GM18861 (cell line): Measurements from ENCODE around the gene CD248.

Experiments used
- ATAC-seq: cut with Tn5 transposase; IDR thresholded peaks from one replicate; pipeline ENCODE4 v1.9.1; 2021; ENCODE audit not compliant: unreplicated experiment

Gene CD248

DNA sequence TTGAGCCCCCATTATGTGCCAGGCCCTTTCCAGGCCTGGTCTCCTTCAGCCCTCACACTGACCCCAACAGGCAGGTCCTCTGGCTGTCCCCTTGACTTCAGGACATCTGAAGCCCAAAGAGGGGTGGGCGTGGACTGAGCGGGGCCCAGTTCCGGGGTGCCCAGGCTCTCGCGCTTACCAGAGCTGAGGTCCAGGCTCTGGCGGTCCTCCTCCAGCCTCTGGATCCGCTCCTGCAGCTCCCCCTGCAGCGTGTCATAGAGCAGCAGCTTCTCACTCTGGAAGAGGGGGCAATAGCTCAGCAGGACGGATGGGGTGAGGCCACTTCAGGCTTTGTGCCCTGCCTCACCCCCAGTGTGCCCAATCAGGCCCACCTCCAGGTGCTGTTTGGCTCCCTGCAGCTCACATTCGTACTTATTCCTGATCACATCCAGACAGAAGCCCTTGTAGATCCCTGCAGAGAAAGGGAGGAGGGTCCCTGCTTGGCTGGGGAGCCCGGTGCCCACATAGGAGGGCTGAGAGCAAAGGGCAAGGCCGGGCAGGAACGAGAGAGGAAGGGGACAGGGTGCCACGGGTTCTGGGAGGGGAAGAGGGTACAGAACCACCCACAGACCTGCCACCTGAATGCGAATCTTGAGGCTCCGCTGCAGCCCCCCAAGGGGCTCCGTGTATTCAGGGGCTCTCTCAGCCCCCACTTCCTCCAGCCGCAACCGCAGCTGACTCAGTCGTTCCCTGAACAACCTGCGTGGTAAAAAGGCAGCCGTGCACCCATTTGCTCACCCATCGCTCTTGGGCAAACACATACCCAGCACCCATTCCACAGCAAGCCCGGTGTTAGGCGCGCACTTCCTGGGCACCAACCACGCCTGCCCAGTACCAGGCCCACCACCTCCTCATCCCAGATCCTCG is 24.0 kb upstream of the CD248 start:
- no peak for ATAC-seq

DNA sequence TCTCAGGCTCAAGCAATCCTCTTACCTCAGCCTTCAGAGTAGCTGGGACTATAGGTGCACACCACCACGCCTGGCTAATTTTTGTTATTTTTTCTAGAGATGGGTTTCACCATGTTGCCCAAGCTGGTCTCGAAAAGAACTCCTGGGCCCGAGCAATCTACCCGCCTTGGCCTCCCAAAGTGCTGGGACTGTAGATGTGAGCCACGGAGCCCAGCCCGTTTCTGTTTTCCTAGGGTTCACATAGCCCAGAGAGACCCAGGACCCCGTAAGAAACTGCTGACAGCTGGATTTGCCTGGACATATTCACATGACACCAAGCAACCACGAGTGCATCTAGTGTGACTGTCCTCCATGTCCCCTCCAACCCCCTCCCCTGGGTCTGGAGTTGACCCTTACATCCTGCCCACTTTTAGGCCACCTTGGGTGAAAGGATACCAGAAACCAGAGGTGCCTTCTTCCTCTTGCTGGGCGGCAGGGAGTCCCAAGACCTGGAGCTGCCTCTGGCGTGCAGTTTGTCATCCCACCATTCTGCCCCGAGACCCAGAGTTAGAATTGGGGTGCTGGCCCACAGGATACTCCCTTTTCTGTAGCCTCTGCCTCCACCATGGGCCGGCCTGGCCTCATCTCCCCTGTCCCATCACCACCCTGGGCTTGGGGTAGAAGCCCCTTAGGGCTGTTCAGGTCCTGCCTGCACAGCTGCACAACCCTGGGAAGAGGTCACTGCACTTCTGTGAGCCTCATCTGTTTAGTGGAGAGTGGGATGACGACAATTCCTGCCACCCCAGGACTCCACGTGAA is 23.0 kb upstream of the CD248 start:
- no peak for ATAC-seq

DNA sequence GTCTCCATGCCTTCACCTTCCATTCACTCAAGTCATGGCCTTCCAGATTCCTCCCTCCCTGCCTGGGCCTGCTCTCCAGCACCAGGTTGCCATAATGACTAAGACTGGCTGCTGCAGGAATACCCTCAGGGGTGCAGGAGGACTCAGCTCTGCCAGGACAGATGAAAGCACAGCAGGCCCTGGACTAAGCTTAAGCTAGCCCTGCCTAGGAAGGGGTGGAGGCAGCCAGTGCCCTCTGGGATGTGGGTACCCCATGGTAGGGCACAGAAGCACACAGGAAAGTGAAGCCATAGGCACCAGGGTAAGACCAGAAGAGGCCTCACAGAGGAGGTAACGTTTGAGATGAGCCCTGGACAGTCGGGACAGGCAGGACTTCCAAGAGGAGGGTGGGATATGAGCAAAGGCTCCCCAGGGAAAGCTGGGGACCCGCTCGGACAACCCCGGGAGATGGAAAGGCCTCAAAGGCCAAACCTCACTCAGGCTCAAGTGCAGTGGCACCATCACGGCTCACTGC is 22.4 kb upstream of the CD248 start:
- ATAC-seq: no peak

DNA sequence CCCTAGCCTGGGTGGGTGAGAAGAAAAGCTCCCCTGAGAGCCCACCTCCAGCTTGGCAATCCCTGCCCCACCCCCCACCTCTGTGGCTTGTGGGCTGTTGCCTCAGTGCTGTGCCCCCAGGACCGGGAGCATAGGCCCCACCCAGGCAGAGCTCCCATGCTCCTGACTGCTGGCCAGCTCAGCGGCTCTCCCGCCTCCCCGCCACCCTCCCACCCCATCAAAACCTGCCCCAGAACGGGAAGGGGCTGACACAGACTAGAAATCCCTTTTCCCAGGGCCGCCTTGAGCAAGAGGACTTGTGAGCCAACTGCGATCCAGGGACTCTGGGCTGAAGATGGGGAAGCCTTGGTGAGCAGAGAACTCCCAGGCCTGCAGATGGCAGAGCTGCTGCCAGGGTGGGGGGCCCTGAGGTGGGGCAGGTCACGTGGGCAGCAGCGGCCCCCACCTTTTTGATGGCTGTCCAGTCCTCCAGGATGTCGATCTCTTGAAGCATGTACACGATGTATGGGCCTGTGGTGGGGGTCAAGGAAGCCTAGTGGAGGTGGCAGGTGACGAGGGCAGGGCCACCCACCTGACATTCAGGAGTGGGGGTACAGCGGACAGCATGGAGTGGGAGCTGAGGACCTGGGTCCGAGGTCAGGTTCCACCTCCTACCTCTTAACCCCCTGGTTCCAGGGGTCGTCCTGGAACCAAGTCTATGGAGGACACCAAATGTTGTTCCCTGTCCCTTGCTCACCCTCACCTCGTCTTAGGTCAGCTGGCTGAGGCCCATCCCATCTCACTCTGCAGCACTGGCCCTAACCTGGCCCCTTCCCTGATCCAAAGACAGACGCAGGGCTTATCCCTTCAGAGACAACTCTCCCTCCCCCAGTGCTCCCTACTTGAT is 21.7 kb upstream of the CD248 start:
- ATAC-seq: no peak

DNA sequence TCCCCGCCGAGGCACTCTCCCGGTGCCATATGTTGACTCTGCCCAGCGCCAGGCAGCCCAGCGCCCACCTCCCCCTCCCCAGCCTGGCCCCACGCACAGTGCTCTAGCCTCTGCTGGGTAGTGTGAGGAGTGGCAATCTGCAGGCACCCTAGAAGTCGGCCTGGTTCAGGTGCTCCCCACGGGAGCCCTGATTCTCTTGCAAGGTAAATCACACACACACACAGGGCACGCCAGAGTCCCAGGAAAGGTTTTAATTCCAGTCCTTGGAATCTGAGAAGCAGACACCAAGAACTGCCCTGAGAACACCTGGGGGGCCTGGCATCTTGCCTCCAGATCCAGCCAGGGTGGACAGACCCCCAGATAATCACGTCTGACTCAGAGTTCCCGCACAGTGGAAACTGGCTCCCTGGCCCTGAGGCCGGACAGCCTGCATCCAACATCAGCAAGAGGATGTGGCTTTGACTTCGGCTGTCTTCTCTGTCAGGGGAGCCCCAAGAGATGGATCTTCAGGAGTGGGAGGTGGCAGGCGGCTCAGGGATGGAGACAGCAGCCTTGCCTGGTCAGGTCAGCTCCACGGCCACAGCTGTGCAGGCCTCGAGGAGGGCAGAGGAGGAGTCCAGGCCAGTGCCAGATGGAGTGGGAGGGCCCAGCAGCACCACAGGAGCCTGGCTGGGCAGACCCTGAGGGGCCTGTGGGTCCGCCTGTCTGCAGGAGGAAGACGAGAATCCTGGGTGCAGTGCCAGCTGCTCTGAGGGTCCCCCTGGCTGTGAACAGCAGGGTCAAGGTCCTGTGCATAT is 20.5 kb upstream of the CD248 start:
- no peak for ATAC-seq

DNA sequence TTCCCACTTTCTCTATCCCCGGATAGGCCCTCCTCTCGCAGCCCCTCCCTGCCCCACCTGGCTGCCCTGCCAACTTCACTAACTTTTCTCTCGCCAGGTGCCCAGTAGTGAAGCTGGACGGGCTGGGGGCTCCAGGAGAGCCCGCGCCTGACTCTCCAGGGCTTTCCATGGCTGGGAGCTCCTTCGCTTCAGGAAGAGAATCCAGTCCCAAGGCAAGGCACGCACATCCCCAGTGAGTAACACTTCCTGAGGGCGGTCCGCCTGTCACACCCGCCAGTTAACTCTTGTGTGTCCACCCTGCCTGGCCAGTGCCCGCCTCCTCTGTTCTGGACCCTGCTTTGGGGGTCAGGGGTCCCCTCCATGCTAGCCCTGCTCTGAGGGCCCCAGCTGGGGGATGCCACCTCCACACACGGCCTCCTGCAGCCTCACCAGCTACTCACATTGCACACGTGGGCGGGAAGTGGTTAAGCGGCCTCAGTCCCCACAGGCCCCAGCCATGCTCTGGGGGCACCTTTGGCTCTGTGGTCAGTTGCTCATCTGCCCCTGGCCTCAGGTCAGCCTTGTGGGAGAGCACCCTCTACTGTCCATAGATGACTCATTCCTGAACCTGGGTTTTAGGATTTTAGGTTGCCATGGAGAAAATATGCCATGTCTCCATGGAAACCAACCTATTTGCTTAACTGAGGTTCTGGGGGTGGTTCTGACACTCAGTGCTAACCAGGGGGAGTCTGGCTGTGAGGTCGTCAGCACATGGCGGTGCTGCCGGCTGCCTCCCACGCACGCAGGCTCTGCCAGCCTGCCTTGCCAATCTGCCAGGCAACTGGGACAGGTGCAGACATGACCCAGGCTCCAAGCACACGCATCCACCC is 19.6 kb upstream of the CD248 start, which contains the start of gene RIN1:
Gene RIN1 (minus strand): TSS at position 201 of the 869 bp plus-strand sequence. CDS start 32 bp downstream, at position 169.
- peak; percentile 61 for ATAC-seq

DNA sequence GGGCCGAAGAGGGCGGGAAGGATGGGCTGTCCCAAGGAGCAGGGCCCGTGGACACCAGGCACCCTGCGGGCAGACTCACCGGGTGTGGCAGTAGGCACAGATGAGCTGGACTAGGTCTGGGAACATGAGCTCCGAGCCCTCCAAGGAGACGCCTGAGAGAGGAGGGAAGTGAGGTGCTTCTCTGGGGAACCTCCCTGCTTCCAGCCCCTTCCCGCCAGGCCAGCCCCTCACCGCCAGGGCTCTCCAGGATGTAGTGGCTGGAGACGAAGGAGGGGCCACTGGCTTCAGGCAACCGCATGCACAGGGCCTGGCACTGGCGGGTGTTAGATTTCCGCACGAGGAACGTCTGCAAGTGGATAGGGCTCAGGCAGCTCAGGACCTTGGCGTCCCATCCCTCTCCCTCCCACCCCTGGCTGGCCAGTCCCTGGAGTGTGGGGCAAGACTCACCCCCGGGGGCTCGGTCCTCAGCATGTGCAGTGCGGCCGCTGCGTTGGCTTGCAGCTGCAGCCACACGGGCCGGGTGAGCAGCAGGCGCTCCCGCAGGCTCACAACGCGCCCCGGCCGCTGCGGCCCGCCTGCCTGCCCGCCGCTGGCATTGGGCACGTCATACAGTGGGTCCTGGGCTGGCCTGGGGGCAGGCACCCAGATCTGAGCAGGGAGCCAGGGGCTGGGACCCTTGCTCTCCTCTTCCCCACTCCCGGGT is 18.8 kb upstream of the CD248 start:
- no peak for ATAC-seq

DNA sequence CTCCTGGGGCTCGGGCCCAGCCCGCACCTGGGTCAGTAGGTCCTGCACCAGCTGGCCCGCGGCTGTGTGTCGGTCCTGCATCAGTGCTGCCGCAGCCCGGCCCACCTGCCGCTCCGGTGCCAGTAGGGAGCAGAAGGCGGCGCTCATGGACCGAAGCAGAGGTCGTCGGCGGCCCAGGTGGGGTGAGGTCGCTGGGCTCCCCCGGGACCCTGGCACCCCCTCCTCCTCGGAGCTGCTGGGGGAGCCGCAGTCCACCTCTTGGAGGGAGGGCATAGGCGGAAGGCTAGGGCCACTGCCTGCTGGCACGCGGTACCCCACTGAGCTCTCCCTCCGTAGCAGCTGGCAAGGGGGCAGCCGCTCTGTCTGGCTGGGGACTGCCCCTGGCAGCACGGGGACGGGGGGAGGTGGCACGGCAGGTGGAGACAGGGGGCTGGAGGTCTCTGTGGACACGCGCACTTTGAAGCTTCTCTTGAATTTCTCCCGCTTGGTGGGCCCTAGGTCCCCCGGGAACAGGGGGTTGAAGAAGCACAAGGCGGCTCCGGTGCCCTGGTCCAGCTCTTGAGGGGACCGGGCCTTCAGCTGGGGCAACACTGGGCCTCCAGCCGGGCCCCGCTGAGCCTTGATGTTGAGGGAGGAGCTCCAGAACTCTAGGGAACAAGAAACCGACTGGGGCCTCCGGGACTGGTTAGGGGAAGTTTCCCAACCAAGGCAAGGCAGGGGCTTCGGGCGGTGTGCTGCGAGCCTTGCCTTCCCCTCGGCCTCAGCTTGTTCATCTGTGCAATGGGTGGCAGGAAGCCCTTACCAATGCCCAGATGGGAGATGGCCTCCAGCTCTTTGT is 18.0 kb upstream of the CD248 start:
- ATAC-seq: no peak

DNA sequence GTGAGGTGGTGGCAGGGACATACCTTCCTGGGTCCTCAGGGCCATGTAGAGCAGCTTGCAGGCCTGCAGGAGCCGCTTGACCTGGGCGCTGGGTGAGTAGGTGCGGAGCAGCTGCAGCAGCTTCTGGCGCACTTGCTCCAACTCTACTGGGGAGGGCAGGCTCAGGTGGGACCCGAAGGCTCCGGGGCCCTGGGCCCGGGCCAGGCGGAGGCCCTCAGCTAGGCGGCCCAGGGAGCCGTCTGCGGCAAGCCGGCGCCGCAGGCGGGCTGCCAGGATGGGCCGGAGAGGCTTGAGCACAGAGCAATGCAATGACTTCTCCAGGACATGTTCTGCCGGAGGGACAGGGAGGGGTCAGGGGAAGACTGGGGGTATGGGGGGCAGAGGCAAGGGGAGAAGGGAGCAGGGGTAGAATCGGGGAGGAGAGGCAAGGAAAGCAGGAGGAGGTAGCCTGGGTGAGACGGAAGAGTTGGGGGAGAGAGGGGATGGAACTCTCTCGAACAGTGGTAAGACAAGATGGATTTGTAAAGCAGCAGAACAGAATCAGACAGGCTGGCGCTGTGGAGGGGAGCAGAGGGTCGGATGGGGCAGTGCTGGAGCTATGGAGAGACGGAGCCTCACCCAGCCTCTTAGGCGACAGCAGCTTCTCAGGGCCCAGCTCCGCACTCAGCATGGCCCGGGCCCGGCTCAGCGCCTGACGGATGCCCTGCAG is 17.2 kb upstream of the CD248 start:
- no peak for ATAC-seq

DNA sequence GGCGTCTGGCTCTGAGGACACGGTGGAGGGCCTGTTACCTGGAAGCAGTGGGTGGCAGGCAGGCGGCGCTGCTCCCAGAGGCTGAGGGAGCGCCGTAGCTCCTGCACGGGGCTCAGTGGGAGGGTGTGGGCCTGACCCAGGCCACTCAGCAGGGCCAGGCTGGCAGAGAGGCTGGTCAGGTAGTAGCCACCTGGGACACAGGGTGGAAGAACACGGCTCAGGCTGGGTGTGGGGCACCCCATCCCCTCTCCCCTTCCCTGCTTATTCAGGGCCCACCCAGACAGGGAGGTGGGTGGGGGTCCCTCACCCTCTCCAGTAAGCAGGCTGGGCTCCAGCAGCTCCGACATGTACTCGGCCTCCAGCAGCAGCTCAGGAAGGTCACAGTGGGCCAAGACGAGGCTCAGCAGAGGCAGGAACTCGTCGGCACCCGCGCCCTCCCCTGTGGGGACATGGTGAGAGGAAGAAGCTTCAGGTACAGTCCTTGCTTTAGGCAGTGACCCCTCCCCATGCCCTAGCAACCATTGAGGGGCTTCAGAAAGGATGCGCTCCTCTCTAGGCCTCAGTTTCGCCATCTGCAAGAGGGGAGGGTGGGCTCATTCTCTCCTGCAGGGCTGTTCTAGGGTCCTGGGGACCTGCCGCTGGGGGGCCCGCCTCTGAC is 16.5 kb upstream of the CD248 start:
- no peak for ATAC-seq

DNA sequence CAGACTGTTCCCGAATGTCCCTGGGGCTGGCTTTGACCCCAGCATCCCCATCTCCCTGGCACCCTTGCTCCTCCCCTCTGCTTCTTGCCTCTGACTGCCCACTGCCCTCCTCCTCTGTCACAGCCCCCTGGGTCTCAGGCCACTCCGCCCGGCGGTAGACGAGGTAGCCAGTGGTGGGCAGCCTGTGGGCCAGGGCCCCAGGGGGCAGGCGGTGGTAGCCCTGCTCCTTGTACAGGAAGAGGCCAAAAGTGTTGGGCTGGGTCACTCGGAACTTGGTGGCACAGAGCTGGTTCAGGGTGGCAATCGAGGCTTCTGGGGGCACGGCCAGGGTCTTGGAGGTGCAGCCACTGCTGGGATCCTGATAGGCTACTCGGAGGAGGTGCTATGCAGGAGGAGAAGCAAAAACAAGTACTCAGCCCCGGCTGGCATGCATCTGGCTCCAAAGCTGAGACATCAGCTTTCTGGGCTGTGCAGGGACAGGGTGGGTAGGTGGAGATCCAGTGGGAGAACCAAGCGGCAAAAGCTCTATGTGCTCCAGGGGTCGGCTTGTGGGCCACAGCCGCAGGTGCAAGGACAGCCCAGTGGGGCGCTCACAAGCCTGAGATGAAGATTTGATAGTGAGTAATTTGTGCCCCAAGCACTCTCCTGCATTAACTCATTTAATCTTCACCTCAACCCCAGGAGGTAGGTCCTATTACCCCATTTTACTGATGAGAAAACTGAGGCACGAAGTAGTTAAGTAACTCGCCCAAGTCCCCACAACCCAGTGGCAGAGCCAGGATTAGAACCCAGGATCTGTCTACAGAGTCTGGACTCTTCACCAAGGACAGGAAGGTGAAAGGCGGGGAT is 15.8 kb upstream of the CD248 start:
- ATAC-seq: no peak

DNA sequence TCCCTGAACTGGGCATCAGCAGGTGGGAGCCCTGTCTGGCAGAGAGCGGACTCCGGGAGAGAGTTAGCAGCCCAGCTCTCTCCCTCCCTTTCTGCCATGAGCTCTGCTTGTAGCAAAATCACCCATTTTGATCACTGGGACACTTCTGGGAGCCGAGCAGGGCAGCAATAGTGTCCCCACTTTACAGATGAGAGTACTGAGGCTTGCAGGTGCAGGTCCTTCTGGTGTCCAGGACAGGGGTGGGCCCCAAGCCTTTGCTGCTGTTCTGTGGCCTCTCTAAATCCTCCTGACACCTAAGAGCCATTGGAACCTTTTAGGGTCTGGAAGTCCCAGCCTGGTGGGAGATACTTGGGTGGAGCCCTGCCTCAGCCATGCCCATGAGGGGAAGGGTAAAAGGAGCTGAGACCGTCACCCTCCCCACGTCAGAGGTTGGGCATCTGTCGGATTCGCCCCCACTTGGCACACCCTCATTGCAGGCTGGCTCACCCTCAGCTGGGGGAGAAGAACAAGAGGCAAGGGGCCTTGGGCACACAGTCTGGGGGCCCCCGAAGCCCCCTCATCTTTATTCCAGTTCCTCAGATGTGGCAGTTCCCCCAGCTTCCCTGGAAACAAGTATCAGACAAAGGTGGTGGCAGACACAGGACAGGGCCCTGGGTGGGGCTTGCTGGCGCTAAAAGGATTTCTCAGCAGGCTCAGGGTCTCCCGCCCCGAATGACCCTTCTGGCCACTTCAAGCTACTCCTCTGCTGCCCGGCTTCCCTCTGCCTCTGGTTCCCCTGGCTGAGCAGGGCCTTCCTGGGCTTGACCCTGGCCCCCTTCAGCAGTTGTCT is 14.9 kb upstream of the CD248 start:
- ATAC-seq: no peak

DNA sequence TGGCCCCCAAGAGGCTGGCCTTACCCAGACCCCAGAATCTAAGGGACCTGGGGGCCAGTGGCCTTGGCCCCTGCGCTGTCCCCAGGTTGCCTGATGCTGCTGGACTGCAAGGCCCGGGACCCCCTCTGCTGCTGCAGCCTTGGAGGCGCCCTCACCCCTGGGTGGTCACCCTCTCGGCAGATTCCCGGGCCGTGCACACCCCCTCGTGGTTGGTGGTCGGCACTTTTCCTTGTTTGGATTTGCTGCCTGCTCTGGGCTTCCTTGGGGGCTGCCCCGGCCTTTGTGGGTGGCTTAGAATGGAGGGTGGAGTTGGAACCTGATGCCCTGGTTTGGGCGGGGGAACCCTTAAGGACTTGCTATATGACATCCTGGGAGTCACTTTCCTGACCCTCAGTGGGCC is 14.1 kb upstream of the CD248 start:
- ATAC-seq: no peak

DNA sequence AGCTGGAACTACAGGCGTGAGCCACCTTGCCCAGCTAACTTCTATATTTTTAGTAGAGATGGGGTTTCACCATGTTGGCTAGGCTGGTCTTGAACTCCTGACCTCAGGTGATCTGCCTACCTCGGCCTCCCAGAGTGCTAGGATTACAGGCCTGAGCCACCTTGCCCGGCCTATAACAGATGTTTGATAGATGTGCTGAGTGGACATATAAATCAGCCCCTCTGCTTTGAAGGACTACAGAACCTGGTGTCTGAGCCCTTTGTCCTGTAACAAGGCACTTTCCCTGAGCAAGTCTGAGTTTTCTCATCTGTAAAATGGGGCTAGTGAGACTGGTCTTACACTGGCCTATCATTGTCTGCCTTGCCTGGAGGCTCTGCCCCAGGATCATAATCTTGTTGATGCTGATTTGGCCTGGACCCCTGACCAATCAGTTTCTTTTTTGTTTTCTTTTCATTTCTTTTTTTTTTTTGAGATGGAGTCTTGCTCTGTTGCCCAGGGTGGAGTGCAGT is 12.4 kb upstream of the CD248 start:
- ATAC-seq: no peak
